HEK293 (cell line): ENCODE data around the gene YWHAQ.

Experiments
- CTCF ChIP-seq: fragments of 450-650 bp; formaldehyde crosslinking; IDR thresholded peaks from 2 replicates; pipeline ENCODE4 v1.5.1; 2016; ENCODE audit warnings: missing biosample characterization, missing genetic modification characterization
- PBX3 ChIP-seq: sonication (generic); formaldehyde crosslinking; IDR thresholded peaks from 2 replicates; pipeline ENCODE4 v1.8.1; 2022; ENCODE audit warnings: mild to moderate bottlenecking, moderate library complexity, missing genetic modification reagents

GRCh38 chr2:9630117-9630735 is 571 bp downstream of the YWHAQ start:
- TF ChIP-seq PBX3 (no peak), CTCF (tag by site-specific recombination) (no peak)
